ENCODE measurements around the gene TBC1D5.

TBC1D5 gene

DNA sequence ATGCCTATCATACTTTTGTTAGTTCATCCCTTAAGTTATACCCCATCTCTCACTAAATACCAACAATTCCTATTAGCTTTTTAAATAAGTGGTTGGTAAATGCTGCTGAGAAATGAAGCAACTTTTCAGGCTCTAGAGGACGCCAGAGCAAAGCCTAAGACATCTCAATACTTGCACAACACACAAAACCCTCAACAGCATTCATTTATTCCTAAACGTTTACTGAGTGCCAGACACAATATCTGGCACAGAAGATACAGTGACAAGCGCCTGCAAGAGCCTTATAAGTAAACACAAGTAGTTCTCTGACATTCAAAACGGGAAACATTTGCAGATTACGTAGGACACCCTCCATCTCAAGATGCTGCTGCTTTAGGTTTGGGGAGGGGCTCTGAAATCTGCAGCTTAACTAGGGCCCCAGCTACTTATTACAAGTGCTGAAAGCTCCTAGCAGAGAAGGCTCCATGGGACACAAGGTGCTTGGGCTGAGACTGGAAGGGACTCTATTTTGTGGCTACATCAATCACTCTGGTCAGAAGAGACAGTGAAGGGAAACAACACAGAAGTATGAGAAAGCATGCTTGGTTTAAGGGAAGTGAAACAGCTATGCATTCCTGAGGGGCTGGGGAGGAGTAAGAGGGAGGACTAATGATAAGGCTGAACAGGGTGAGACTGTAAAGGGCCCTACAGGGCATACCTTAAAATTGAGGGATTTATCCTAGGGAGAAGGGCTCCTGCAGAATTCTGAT lies 546.4 kb downstream of the TBC1D5 start:
- H3K4me3 ChIP-seq (ENCODE audit: control insufficient read depth, low read depth, low read length): no peak overlapping the region
- DNase-seq (ENCODE audit: low read depth): peak; percentile 16
- TF ChIP-seq CTCF (IDR thresholded peaks at IDR 0.05; ENCODE audit: control insufficient read depth, insufficient read depth, low read depth, low read length, missing control alignments): peak; percentile 41

DNA sequence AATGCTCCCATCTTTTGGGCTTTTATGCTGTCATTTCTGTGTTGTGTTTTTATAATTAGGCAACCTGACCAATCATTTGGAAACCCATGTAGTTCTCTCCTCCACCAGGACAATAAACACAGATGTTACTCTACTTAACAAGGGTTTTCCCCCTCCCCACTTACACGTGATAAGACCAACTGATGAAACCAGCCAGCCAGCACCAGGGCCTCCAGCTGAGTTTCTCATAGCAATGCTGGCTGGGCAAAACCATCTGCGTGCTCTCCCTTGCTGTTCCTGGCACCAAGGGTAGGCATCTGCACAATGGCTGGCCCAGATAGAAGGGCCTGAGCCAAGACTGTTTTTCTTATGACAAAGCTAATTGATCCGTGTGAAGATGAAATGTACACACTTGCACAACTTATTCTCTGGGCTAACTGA lies 547.2 kb downstream of the TBC1D5 start:
- no peak for TF ChIP-seq CTCF (IDR thresholded peaks at IDR 0.05; ENCODE audit: control insufficient read depth, insufficient read depth, low read depth, low read length, missing control alignments)
- peak; percentile 42 for DNase-seq (ENCODE audit: low read depth)
- H3K4me3 ChIP-seq (ENCODE audit: control insufficient read depth, low read depth, low read length): no peak overlapping the region

- DNase-seq (ENCODE audit: low read depth): no peak
- no peak for TF ChIP-seq CTCF (IDR thresholded peaks at IDR 0.05; ENCODE audit: control insufficient read depth, insufficient read depth, low read depth, low read length, missing control alignments)
- H3K4me3 ChIP-seq (ENCODE audit: control insufficient read depth, low read depth, low read length): no peak overlapping the region
Observed at GRCh38 chr3:17194116-17194515, 548.3 kb downstream of the TBC1D5 start.

DNA sequence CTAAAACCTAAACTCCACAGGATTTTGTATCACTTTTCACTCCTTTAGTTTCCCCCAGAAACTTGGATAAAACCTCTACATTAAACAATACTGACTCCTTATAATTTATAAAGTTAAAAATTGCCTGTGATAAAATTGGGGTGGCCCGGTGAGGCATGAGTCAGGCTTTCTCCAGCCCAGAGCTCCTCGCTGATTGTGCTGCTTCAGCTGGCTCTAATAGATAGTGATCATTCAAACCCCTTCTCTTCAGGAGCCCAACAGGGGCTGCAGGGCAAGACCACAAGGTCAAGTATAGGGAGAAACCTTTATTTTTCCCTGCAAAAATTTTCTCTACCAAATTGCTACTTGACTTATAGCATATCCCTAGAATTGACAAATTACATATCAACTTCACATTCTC lies 549.4 kb downstream of the TBC1D5 start:
- H3K4me3 ChIP-seq (ENCODE audit: control insufficient read depth, low read depth, low read length): no peak overlapping the region
- DNase-seq (ENCODE audit: low read depth): no peak
- no peak for TF ChIP-seq CTCF (IDR thresholded peaks at IDR 0.05; ENCODE audit: control insufficient read depth, insufficient read depth, low read depth, low read length, missing control alignments)

- H3K4me3 ChIP-seq (ENCODE audit: control insufficient read depth, low read depth, low read length): no peak overlapping the region
- no peak for DNase-seq (ENCODE audit: low read depth)
- no peak for TF ChIP-seq CTCF (IDR thresholded peaks at IDR 0.05; ENCODE audit: control insufficient read depth, insufficient read depth, low read depth, low read length, missing control alignments)
Observed at GRCh38 chr3:17190353-17191078, 551.9 kb downstream of the TBC1D5 start.

GRCh38 chr3:17188378-17188777 lies 554.1 kb downstream of the TBC1D5 start:
- no peak for DNase-seq (ENCODE audit: low read depth)
- TF ChIP-seq CTCF (IDR thresholded peaks at IDR 0.05; ENCODE audit: control insufficient read depth, insufficient read depth, low read depth, low read length, missing control alignments): no peak
- no peak overlapping the region for H3K4me3 ChIP-seq (ENCODE audit: control insufficient read depth, low read depth, low read length)

Data from AG09309 (cell line).